ENCODE results near the gene UBE2V1. TPM values are rescaled to one million over a fixed set of nuclear protein-coding genes. Genes with fewer than 3 reads are reported as not detected.

UBE2V1 gene
- total and polyA plus RNA-seq, 7 experiments from 2014 or later: 128 to 167 (median 138) TPM

DNA sequence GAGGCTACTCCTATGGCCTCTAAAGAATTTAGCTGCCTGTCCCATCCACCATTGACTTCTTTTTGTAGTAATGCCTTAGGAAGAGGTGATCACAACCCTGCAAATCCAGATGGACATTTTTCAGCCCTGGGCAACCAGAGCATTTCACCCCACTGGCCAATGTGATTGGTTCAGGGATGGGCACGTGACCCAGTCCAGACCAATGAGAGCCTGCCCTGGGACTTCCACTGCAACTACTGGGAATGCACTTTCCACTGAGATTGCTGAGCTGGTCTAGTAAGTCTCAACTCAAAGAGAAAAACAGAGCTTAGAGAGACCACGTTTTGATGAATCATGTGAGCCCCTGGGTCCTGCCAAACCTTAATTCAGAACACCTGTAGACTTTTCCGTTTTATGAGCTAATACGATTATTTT, 8.9 kb upstream of the UBE2V1 start:
- no peak overlapping the region for H3K27ac ChIP-seq (ENCODE audit: low read depth, low read length)
- no peak overlapping the region for H3K27ac Mint-ChIP-seq
- peaks cover 0 to 33% (median 5%) of the 10 kb centered on the region in 3 experiments for H3K36me3 ChIP-seq (ENCODE audit: control insufficient read depth in 2 of 3, insufficient read depth in 3 of 3, low read length in 3 of 3)
- no peaks in the 10 kb centered on the region for H3K9me3 Mint-ChIP-seq
- no peak overlapping the region for H3K4me3 ChIP-seq (ENCODE audit: low read length)
- H3K9me3 ChIP-seq (ENCODE audit: control insufficient read depth in 2 of 3, low read length in 3 of 3): no peaks in the 10 kb centered on the region
- ChIA-PET POLR2A (interaction anchor here (2.5 to 4.4 kb wide), 3 partner anchors 26 to 48 kb away, joined by 8 to 37 read pairs (median 14); partner anchors contain the start of gene PEDS1), CTCF (interaction anchor here (0.6 to 10.3 kb wide), 11 partner anchors 20 to 458 kb away, joined by 3 to 236 read pairs (median 4); partner anchors contain the start of gene PEDS1)
- no peak overlapping the region for H3K4me3 Mint-ChIP-seq
- peaks cover 7 to 21% (median 10%) of the 10 kb centered on the region in 5 donors for H3K36me3 Mint-ChIP-seq
- DNase-seq (no peak), ATAC-seq (no peak)
- no peaks in the 10 kb centered on the region for H3K4me1 ChIP-seq (ENCODE audit: control insufficient read depth in 2 of 2, insufficient read depth in 2 of 2, low read length in 2 of 2)
- H3K27me3 ChIP-seq (ENCODE audit: control insufficient read depth in 2 of 2, insufficient read depth in 2 of 2, low read length in 2 of 2): no peaks in the 10 kb centered on the region
- H3K4me1 Mint-ChIP-seq: peaks cover 2 to 9% (median 3%) of the 10 kb centered on the region in 7 donors
- intact Hi-C loops (cut with micrococcal nuclease): loop anchor here (1.0 to 5.0 kb wide), 5 partner anchors 25 to 340 kb away; no protein-coding TSS in a partner anchor
- no peaks in the 10 kb centered on the region for H3K27me3 Mint-ChIP-seq

DNA sequence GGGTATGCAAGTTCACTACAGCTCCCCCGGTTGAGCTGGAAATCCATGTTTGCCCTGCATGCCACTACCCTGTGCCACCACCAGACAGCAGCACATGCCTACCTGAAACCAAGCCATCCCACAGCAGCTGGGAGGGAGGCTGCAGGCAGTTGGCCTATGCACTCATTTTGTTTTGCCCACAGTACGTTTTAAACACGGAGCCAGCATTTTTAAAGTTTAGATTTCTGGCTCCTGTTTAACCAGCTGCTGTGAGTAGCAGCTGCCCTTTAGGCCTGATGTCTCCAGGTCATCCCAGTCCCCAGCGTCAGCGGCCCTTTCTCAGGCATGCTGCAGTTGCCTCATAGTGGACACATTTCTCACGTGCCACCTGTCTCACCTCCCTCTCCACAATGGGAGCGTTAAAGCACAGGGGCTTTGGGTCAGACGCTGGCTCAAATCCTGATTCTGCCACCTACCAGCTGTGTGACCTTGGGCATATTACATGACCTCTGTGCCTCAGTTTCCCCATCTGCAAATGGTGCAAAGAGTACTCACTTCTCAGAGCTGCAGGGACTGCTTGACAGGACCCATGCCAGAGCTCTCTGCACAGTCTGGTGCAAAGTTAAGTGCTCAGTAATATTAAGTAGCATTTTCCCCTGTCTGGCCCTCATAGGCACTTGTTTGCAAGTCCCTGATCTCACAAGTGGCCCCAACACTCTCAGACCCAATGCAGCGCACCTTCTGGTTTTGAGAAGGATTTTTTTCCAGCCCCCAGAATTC, 8.2 kb upstream of the UBE2V1 start:
- no peaks in the 10 kb centered on the region for H3K27me3 ChIP-seq (ENCODE audit: control insufficient read depth in 2 of 2, insufficient read depth in 2 of 2, low read length in 2 of 2)
- H3K4me1 ChIP-seq (ENCODE audit: control insufficient read depth in 2 of 2, insufficient read depth in 2 of 2, low read length in 2 of 2): peaks cover 4% of the 10 kb centered on the region in 2 donors
- peaks cover 0 to 25% (median 5%) of the 10 kb centered on the region in 3 experiments for H3K36me3 ChIP-seq (ENCODE audit: control insufficient read depth in 2 of 3, insufficient read depth in 3 of 3, low read length in 3 of 3)
- Mint-ChIP-seq H3K4me3 (no peak overlapping the region), H3K27ac (peak overlapping the region in 2 of 9 donors; percentile 26 to 51), H3K9me3 (no peaks in the 10 kb centered on the region), H3K36me3 (peaks cover 7 to 17% (median 10%) of the 10 kb centered on the region in 5 donors), H3K27me3 (no peaks in the 10 kb centered on the region), H3K4me1 (peaks cover 4 to 14% (median 6%) of the 10 kb centered on the region in 7 donors)
- ChIA-PET CTCF (interaction anchor here (0.7 to 10.3 kb wide), 19 partner anchors 8 to 454 kb away, joined by 3 to 236 read pairs (median 5); partner anchors contain the start of gene PEDS1), POLR2A (interaction anchor here (0.6 to 4.4 kb wide), 8 partner anchors 17 to 49 kb away, joined by 3 to 37 read pairs (median 8); partner anchors contain the start of gene PEDS1)
- H3K4me3 ChIP-seq (ENCODE audit: low read length): no peak overlapping the region
- intact Hi-C loops (cut with micrococcal nuclease): loop anchor here (1.0 to 5.0 kb wide), 5 partner anchors 26 to 341 kb away; no protein-coding TSS in a partner anchor
- DNase-seq: peak; percentile 36 to 78 (median 63)
- ATAC-seq: peak; percentile 90
- H3K27ac ChIP-seq (ENCODE audit: low read depth, low read length): no peak overlapping the region
- H3K9me3 ChIP-seq (ENCODE audit: control insufficient read depth in 2 of 3, low read length in 3 of 3): no peaks in the 10 kb centered on the region

DNA sequence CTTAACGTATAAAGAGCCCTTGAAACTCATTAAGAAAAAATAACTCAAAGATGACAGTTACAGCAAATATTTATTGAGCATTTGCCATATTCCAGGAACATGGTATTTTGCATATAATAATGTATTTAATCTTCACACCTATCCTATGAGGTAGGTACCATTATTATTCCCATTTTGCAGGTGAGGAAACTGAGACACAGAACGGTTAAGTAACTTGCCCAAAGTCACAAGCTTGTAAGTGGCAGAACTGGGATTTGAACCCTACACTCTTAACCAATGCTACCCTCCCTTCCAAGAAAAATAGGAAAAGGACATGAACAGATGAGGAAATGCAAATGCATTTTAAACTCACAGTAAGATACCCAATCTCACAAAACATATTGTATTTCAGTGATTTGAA, 5.3 kb upstream of the UBE2V1 start:
- ChIA-PET POLR2A (interaction anchor here (4.4 kb wide), 1 partner anchor 36 kb away, joined by 37 read pairs; the partner anchor contains the start of gene PEDS1), CTCF (interaction anchor here (0.7 to 10.3 kb wide), 5 partner anchors 10 to 52 kb away, joined by 3 to 236 read pairs (median 4); partner anchors contain the start of gene PEDS1)
- Mint-ChIP-seq H3K36me3 (peaks cover 0 to 7% (median 0%) of the 10 kb centered on the region in 5 donors), H3K9me3 (no peaks in the 10 kb centered on the region), H3K27ac (no peak overlapping the region), H3K27me3 (no peaks in the 10 kb centered on the region), H3K4me3 (no peak overlapping the region), H3K4me1 (peaks cover 25 to 41% (median 32%) of the 10 kb centered on the region in 7 donors)
- H3K27ac ChIP-seq (ENCODE audit: low read depth, low read length): no peak overlapping the region
- no peaks in the 10 kb centered on the region for H3K9me3 ChIP-seq (ENCODE audit: control insufficient read depth in 2 of 3, low read length in 3 of 3)
- ATAC-seq (no peak), DNase-seq (no peak)
- no peaks in the 10 kb centered on the region for H3K27me3 ChIP-seq (ENCODE audit: control insufficient read depth in 2 of 2, insufficient read depth in 2 of 2, low read length in 2 of 2)
- peaks cover 24 to 25% of the 10 kb centered on the region in 2 donors for H3K4me1 ChIP-seq (ENCODE audit: control insufficient read depth in 2 of 2, insufficient read depth in 2 of 2, low read length in 2 of 2)
- intact Hi-C loops (cut with micrococcal nuclease): loop anchor here (5.0 to 10.0 kb wide), 4 partner anchors 303 to 817 kb away; partner anchors contain the start of genes ADNP (in 1 of the 2) and SLC9A8 (in 1 of the 2)
- H3K36me3 ChIP-seq (ENCODE audit: control insufficient read depth in 2 of 3, insufficient read depth in 3 of 3, low read length in 3 of 3): peaks cover 0 to under 1% (median 0%) of the 10 kb centered on the region in 3 experiments
- no peak overlapping the region for H3K4me3 ChIP-seq (ENCODE audit: low read length)

DNA sequence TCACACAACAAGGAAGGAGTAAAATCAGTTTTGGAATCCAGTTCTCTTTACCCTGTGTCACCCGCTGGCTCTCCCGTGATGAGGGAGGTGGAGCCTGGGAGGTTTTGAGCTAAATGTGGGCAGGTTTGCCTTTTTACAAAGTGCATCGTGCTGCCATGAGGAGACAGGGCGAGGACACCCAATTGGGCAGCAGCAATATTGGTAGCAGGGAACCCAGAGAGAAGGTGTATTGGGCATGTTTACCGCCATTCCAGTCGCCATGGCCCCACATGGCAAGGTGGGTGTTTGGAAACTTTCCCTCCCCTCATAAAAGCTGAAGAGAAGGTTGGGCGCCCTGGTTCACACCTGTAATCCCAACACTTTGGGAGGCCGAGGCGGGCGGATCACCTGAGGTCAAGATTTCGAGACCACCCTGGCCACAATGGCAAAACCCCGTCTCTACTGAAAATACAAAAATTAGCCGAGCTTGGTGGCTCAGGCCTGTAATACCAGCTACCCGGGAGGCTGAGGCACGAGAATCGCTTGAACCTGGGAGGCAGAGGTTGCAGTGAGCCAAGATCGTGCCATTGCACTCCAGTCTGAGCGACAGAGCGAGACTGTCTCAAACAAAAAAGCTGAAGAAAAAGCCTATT, 3.5 kb upstream of the UBE2V1 start:
- no peaks in the 10 kb centered on the region for H3K9me3 ChIP-seq (ENCODE audit: control insufficient read depth in 2 of 3, low read length in 3 of 3)
- H3K4me1 ChIP-seq (ENCODE audit: control insufficient read depth in 2 of 2, insufficient read depth in 2 of 2, low read length in 2 of 2): peaks cover 31 to 32% of the 10 kb centered on the region in 2 donors
- peaks cover 0 to 7% (median 0%) of the 10 kb centered on the region in 5 donors for H3K36me3 Mint-ChIP-seq
- H3K36me3 ChIP-seq (ENCODE audit: control insufficient read depth in 2 of 3, insufficient read depth in 3 of 3, low read length in 3 of 3): peaks cover 0 to 3% (median 0%) of the 10 kb centered on the region in 3 experiments
- H3K9me3 Mint-ChIP-seq: no peaks in the 10 kb centered on the region
- ChIA-PET CTCF (interaction anchor here (0.5 to 10.3 kb wide), 15 partner anchors 12 to 347 kb away, joined by 3 to 236 read pairs (median 4); partner anchors contain the start of gene PEDS1), POLR2A (interaction anchor here (0.8 to 7.8 kb wide), 15 partner anchors 9 to 403 kb away, joined by 3 to 131 read pairs (median 3); partner anchors contain the start of genes PEDS1 and PTPN1)
- H3K27ac Mint-ChIP-seq: peak overlapping the region; percentile 70 to 98 (median 92)
- peak overlapping the region; percentile 76 for H3K27ac ChIP-seq (ENCODE audit: low read depth, low read length)
- H3K4me3 ChIP-seq (ENCODE audit: low read length): peak overlapping the region; percentile 58
- H3K4me1 Mint-ChIP-seq: peaks cover 37 to 55% (median 45%) of the 10 kb centered on the region in 7 donors
- intact Hi-C loops (cut with micrococcal nuclease): loop anchor here (1.0 to 10.0 kb wide), 6 partner anchors 302 to 818 kb away; partner anchors contain the start of genes PTPN1 (in 2 of the 2), ADNP (in 1 of the 2), PARD6B (in 1 of the 2) and SLC9A8 (in 1 of the 2)
- DNase-seq (no peak), ATAC-seq (no peak)
- peak overlapping the region; percentile 78 to 97 (median 90) for H3K4me3 Mint-ChIP-seq
- no peaks in the 10 kb centered on the region for H3K27me3 Mint-ChIP-seq
- H3K27me3 ChIP-seq (ENCODE audit: control insufficient read depth in 2 of 2, insufficient read depth in 2 of 2, low read length in 2 of 2): no peaks in the 10 kb centered on the region

DNA sequence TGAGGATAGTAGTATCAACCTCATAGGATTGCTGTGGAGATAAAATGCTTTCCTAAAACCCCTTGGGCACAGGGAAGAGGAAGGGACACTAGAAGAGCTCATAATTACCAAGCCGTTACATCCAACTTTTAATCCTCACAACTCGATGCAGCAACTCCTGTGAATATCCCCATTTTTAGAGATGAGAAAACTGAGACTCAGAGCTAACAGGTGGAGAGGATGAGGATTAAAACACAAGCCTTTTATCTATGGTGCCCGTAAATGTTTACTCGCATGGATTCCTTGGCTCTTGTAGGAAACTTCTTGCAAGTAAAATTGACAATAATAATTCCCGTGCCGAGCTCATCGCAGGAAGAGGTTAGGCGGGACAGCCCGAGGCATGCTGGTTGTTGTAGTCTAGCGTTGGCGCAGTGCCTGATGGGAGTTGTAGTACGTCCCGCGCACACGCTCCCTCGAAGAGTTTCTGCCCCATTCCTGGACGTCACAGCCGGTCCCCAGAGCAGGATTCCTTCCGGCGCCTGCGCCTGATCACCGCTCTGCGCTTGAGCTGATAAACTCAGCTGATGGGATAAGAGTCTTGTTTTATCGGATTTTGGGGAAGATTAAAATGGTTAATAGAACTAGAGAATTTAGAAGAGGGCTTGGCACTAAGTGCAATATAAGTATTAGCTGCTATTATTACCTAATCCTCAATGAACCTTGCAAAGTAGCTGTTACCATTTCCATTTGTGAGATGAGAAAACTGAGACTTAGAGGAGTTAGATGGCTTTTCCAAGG, 2.8 kb upstream of the UBE2V1 start:
- Histone ChIP-seq H3K27ac (ENCODE audit: low read depth, low read length) (peak overlapping the region; percentile 76), H3K4me1 (ENCODE audit: control insufficient read depth in 2 of 2, insufficient read depth in 2 of 2, low read length in 2 of 2) (peaks cover 38 to 39% of the 10 kb centered on the region in 2 donors), H3K4me3 (ENCODE audit: low read length) (peak overlapping the region; percentile 58), H3K9me3 (ENCODE audit: control insufficient read depth in 2 of 3, low read length in 3 of 3) (no peaks in the 10 kb centered on the region), H3K27me3 (ENCODE audit: control insufficient read depth in 2 of 2, insufficient read depth in 2 of 2, low read length in 2 of 2) (no peaks in the 10 kb centered on the region), H3K36me3 (ENCODE audit: control insufficient read depth in 2 of 3, insufficient read depth in 3 of 3, low read length in 3 of 3) (peaks cover 0 to 3% (median 0%) of the 10 kb centered on the region in 3 experiments)
- ChIA-PET CTCF (interaction anchor here (0.6 to 10.3 kb wide), 17 partner anchors 13 to 463 kb away, joined by 3 to 236 read pairs (median 4); partner anchors contain the start of gene PEDS1), POLR2A (interaction anchor here (0.8 to 7.8 kb wide), 16 partner anchors 10 to 404 kb away, joined by 3 to 131 read pairs (median 4); partner anchors contain the start of genes PEDS1 and PTPN1)
- peak; percentile 90 for ATAC-seq
- Mint-ChIP-seq H3K9me3 (no peaks in the 10 kb centered on the region), H3K4me3 (peak overlapping the region; percentile 78 to 97 (median 90)), H3K27ac (peak overlapping the region; percentile 70 to 98 (median 92)), H3K4me1 (peaks cover 37 to 56% (median 51%) of the 10 kb centered on the region in 7 donors), H3K36me3 (peaks cover 0 to 8% (median 0%) of the 10 kb centered on the region in 5 donors), H3K27me3 (no peaks in the 10 kb centered on the region)
- peak; percentile 69 to 91 (median 87) for DNase-seq
- intact Hi-C loops (cut with micrococcal nuclease): loop anchor here (1.0 to 10.0 kb wide), 8 partner anchors 38 to 819 kb away; partner anchors contain the start of genes PARD6B (in 2 of the 2), PTPN1 (in 2 of the 2), ADNP (in 1 of the 2) and PEDS1 (in 1 of the 2)

All from naive thymus-derived CD4-positive, alpha-beta T cell (primary cell).